HG02943 (cell line): ENCODE results near the gene SAMD5.

ENCODE experiments used
- ATAC-seq: cut with Tn5 transposase; IDR thresholded peaks from one replicate; pipeline ENCODE4 v1.9.1; 2021; ENCODE audit warnings: mild to moderate bottlenecking, low read depth, moderate library complexity; ENCODE audit not compliant: unreplicated experiment

The SAMD5 gene

GRCh38 chr6:147564556-147564955, 56.1 kb downstream of the SAMD5 start:
- no peak for ATAC-seq

DNA sequence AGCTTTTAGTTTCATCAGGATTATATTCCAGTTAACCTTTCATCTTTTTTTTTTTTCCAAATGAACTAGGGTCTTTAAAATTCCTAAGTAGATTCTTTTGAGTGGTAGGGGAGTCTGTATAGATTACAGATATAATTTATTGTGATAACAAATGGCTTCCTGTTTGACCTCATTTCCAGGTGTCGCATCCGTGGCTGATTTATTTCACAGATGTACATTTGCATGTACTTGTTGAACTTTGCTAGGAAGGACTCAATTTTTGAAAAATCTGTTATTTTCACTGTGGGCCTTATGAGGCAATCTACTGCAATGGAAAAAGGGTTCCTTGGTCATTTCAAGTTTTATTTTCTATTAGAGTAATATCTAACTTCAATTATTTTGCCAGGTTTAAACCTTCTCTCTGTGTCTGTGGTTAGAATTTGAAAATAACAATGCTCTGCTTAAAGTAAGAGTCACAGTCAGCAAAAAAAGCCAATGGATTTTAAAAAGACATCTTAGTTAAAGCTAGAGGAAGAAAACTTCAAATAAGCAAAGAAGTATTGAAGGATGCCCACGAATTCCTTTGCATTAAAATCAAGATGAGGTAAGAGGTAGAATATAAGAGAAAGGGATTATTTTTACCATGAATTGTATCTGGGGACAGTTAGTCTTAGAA, 57.9 kb downstream of the SAMD5 start:
- ATAC-seq = no peak

DNA sequence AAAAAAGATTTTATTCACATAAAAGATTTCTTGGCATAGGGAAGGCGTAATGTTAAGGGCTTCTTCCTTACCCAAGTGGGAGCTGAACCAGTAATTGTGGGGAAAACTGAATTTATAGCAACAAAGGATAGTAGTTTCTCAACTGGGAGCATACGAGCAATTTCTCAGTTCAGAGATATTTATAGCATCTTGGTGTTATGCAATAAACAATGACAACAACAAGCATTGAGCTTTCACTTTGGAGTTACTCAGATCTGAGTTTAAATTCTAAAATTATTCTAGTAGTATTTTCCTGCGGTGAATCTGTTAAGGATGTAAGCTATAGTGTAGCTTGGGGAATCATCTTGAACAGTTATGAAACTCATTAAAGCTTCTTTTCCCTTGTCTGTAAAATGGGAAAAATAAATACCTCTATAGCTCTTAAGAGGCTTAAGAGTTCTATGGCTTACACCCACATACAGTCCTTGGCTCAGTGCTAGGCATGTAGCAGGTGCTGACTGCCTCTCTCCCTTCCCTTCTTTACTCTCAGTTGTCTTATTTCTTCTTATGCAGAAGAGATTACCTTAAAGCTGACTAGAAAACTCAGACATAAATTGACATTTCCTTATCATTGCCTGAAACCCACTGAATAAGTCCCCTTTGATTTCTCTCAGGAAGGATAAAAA, 58.8 kb downstream of the SAMD5 start:
- ATAC-seq = no peak

- ATAC-seq = no peak
These were observed 61.3 kb downstream of the SAMD5 start for GRCh38 chr6:147569788-147570187.

DNA sequence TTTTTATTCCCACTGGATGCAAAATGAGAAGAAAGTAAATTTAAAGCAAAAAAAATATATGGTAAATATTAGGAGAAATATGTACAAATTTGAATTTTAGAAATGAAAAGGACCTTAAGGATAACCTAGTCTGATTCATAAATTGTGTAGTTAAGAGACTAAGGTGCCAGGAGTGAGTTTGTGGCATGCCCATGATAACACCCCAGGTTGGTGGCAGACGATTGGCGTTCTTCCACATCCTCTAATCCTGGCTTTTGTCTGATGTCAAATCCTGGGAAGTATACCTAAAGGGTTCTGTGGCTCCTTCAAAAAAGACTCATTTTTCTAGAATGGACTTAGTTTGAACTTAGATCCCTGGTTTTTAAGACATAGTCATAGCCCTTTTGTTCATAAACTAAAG, 62.2 kb downstream of the SAMD5 start:
- ATAC-seq = no peak

DNA sequence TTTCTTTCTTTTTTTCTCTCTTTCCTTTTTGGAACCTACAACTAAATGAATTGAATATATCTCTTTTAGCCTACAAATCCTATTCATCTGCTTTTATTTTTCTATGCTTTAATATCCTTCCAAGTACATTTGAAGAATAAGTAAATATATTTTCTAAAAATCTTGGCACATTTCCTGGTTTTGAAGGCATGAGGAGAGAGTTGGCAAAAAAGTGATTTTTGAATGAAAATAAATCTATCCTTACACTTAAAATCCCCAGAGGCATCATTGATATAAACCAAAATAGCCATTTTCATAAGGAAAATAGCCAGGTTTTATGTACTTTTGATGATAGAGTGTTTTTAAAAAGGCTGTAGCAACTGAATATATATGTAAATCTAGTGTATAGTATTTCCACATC, 69.0 kb downstream of the SAMD5 start:
- ATAC-seq = no peak

DNA sequence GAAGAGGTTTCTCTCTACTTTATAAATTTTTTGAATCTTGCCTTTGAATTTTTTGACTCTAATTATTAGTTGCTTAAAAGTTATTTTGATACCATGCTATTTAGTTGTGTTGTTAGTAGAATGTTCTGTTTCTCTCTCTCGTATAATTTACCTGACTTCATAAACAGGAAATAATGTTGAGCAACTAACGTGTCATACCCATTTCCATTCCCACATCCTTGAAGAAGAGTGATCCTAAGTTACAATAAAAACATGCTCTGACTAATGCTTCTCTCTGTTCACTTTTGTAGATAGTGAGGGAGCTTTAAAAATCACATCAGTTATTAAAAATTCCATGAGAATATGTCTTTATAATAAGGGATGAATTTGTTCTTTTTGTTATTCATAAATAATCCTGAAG, 69.7 kb downstream of the SAMD5 start:
- ATAC-seq = no peak

GRCh38 chr6:147578883-147579282, 70.4 kb downstream of the SAMD5 start:
- ATAC-seq = no peak

- no peak for ATAC-seq
These were observed 71.2 kb downstream of the SAMD5 start for GRCh38 chr6:147579667-147580066.

- ATAC-seq = no peak
These were observed 74.5 kb downstream of the SAMD5 start for GRCh38 chr6:147582991-147583390.

GRCh38 chr6:147585256-147585655, 76.8 kb downstream of the SAMD5 start:
- ATAC-seq = no peak

- no peak for ATAC-seq
These were observed 77.6 kb downstream of the SAMD5 start for GRCh38 chr6:147586044-147586443.

DNA sequence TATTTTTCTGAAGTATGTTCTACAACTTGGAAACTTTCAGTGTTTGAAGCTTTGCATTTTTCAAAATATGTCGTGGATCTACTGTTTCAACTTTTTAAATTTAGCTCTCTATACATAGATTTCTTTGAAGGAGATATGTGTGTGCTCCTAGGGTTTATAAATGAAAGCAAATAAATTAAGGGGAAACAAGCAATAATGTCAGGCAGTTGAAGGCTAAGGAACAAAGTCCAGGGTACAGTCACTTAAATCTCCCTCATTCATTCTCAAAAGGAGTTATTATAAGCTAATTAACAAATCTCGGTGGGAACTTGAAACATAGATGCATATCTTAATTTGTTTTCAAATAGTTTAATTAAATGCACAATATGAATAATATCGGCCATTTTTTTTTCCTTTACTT, 79.4 kb downstream of the SAMD5 start:
- ATAC-seq = no peak

GRCh38 chr6:147588469-147588868, 80.0 kb downstream of the SAMD5 start:
- no peak for ATAC-seq

- no peak for ATAC-seq
These were observed 81.3 kb downstream of the SAMD5 start for GRCh38 chr6:147589739-147590250.

DNA sequence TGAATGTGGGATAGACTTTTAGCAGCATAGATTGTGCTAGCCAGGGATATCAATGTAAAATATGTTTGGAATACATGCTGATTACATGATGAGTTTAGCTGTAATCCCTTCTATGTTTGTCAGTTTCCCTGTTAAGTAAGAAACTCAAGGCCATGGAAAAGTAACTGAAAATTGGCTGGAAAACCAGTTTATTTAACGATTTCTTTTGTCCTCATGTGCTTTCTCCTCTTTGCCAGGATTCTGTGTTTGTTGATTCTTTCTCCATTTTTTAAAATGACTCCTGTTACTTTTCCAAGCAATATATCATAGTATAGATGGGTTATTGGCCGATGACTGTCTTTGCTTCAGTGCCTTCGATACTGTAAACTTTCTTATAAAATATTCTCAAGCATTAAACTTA, 87.5 kb downstream of the SAMD5 start:
- ATAC-seq = no peak

DNA sequence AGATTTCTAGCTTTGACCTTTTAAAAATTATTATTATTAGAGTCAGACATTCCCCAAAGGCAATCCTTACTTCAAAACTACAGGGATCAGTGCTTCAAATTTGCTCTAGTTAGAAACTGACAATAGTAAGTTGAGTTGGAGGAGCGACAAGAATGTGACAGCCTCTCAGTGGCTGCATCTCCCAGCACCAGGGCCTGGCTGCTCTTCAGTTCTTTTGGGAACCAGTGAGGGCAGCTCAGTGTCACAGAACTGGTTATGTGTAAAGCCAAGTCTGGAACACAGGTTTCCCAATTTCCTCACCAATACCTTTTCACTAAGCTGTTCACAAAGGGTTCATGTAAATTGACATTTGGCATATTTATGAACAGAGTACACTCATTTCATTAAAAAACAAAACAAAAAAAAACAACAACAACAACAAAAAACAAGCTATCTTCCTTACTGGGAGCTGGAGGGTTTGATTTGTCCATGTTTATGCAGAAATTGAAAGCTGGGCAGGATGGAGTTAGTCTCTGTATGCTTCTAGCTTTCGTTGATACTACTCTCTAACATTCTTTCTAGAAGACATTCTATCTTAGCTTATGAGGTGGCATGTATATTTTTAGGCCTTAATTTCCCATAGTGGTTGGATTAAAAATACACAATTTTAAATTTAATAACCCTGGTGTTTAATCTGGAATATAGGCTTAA, 95.0 kb downstream of the SAMD5 start:
- ATAC-seq = no peak

- ATAC-seq = no peak
These were observed 95.9 kb downstream of the SAMD5 start for GRCh38 chr6:147604373-147604772.

- ATAC-seq = no peak
These were observed 103.5 kb downstream of the SAMD5 start for GRCh38 chr6:147611992-147612391.

- no peak for ATAC-seq
These were observed 106.0 kb downstream of the SAMD5 start for GRCh38 chr6:147614501-147614900.

- ATAC-seq = no peak
These were observed 107.4 kb downstream of the SAMD5 start for GRCh38 chr6:147615659-147616456.
